Glutamatergic neuron (in vitro differentiated cells): ENCODE data around the gene TEX22. TPM values are rescaled to one million over a fixed set of nuclear protein-coding genes. Genes with fewer than 3 reads are reported as not detected.

Experiments
- DNase-seq: peaks from one replicate; pipeline ENCODE4 v3.0.0; 2022
- H3K27ac Mint-ChIP-seq: one replicate; pipeline ENCODE4 v1.8.0; 2020; ENCODE audit warnings: mild to moderate bottlenecking, mixed read lengths, inconsistent platforms; ENCODE audit not compliant: unreplicated experiment
- H3K27me3 Mint-ChIP-seq: one replicate; pipeline ENCODE4 v1.8.0; 2020; ENCODE audit warnings: mild to moderate bottlenecking, moderate library complexity, mixed read lengths, inconsistent platforms; ENCODE audit not compliant: unreplicated experiment
- H3K36me3 Mint-ChIP-seq: one replicate; pipeline ENCODE4 v1.8.0; 2020; ENCODE audit warnings: mild to moderate bottlenecking, mixed read lengths, inconsistent platforms; ENCODE audit not compliant: unreplicated experiment
- H3K4me1 Mint-ChIP-seq: one replicate; pipeline ENCODE4 v1.8.0; 2020; ENCODE audit warnings: mild to moderate bottlenecking, low read depth, mixed read lengths, inconsistent platforms; ENCODE audit not compliant: unreplicated experiment
- H3K4me3 Mint-ChIP-seq: one replicate; pipeline ENCODE4 v1.8.0; 2020; ENCODE audit warnings: mild to moderate bottlenecking, mixed read lengths, inconsistent platforms; ENCODE audit not compliant: unreplicated experiment
- H3K9me3 Mint-ChIP-seq: one replicate; pipeline ENCODE4 v1.8.0; 2020; ENCODE audit warnings: mild to moderate bottlenecking, moderate library complexity, mixed read lengths, inconsistent platforms; ENCODE audit not compliant: unreplicated experiment
- total RNA-seq: library from RNA; stranded (reverse); fragmentation: NEBNext Ultra II Directional; extraction: Animal tissue kit (Norgen Biotek cat#: 25700); gene quantifications from one replicate; pipeline ENCODE4 v1.2.1, GENCODE V29; 2021; ENCODE audit not compliant: unreplicated experiment
- TF ChIP-seq, protein P1 (sequence below): fragments of 200-600 bp; sonication (generic); IDR thresholded peaks from one replicate; pipeline ENCODE4 v1.5.0; 2021; ENCODE audit not compliant: partially characterized antibody, unreplicated experiment

The TEX22 gene
- total RNA-seq, 1 donor from 2014 or later, result 2.7 TPM

DNA sequence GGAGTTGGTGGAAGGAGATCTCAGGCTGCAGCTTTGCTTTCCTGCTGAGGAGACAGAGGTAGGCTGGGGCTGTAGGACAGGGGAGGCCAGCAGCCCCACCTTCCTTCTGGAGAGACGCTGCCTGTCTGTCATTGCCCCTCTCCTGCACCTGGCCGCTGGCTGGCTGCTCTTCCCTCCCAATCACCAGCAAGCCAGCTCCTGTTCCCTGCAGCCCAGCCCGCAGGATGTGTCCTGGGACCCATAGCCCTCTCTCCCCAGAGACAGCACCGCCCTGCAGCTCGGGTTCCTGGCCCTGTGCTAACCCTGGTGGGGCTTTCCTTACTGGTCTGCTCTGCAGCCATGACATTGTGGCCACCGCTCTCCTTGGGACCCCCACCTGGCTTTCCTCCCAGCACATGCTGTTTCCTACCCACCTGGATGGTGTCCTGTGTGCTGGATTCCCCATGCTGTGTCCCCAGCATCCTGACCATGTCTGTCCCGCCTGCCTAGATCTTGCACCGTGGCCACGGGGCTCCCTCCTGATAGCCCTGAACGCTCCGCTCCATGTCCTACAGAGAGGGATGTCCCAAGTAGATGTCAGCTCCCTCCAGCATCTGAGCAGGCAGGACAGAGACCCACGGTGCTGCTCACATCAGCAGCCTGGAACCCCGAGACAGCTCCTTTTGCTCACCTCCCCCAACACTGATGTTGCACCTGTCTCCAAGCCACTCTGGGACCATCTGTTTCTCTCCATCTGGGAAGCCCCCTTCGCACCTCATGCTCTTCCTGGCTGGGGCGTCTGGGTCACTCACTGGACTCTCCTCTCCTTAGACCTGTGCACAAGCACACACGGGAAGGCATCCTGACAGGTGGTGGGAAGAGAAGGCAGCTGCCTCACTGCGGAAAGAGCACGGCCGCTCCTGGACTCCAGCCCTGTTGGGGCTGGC lies 20.2 kb downstream of the TEX22 start:
- Mint-ChIP-seq H3K4me1 (peaks cover 20% of the 10 kb centered on the region), H3K4me3 (peak overlapping the region; percentile 79), H3K9me3 (peaks cover 15% of the 10 kb centered on the region), H3K27me3 (peaks cover 13% of the 10 kb centered on the region), H3K36me3 (no peaks in the 10 kb centered on the region), H3K27ac (peak overlapping the region; percentile 84)
- DNase-seq, result no peak
- TF ChIP-seq, protein P1, sequence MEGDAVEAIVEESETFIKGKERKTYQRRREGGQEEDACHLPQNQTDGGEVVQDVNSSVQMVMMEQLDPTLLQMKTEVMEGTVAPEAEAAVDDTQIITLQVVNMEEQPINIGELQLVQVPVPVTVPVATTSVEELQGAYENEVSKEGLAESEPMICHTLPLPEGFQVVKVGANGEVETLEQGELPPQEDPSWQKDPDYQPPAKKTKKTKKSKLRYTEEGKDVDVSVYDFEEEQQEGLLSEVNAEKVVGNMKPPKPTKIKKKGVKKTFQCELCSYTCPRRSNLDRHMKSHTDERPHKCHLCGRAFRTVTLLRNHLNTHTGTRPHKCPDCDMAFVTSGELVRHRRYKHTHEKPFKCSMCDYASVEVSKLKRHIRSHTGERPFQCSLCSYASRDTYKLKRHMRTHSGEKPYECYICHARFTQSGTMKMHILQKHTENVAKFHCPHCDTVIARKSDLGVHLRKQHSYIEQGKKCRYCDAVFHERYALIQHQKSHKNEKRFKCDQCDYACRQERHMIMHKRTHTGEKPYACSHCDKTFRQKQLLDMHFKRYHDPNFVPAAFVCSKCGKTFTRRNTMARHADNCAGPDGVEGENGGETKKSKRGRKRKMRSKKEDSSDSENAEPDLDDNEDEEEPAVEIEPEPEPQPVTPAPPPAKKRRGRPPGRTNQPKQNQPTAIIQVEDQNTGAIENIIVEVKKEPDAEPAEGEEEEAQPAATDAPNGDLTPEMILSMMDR, result no peak

DNA sequence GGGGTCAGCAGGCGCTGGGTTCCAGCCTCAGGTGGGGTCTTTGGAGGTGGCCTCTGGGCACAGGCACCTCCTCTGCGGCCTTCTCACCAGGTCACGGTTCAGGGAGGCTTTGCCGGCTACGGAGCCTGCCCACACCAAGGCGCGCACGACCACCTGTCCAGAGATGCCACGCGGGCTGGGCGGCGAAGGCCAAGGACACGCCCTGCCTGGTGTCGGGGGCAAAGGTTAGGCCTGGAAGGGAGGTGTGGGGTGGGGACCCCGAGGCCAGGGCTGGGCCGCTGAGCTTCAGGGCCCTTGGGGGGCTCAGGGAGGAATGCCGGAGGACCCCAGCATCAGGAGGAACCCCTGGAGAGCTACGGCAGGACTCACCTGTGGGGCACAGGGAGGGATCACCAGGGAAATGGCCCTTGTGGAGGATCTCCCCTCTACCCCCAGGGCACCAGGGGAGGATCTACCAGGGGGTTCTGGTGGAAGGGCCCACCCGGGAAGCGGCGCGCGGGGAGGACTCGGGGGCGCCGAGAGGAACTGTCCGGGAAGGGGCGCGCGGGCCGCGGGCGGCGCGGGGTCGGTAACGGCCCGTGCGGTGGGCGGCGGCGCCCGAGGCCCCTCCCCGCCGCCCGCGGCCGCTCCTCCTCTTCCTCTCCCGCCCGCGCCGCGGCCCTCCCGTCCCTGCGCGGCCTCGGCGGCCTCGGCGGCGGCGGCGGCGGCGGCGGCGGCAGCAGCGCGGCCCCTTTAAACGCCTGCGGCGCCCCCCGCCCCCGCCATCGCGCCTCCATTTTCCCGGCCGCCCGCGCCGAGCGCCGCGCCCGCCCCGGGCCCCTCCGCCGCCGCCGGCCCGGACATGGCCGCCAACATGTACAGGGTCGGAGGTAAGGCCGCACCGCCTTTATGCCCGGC lies 21.1 kb downstream of the TEX22 start, which contains the start of gene MTA1:
TSS of gene MTA1 (plus strand) at position 633 of the 897 bp plus-strand sequence. CDS start at position 842, 209 bp downstream.
- TF ChIP-seq, protein P1, result no peak
- H3K9me3 Mint-ChIP-seq, result peaks cover 14% of the 10 kb centered on the region
- H3K4me3 Mint-ChIP-seq, result peak within 1 kb of the TSS; percentile 79
- DNase-seq, result peak; percentile 38
- H3K27me3 Mint-ChIP-seq, result peaks cover 10% of the 10 kb centered on the region
- peaks cover 21% of the 10 kb centered on the region for H3K4me1 Mint-ChIP-seq
- H3K27ac Mint-ChIP-seq, result peak within 1 kb of the TSS; percentile 84
- H3K36me3 Mint-ChIP-seq, result no peaks in the 10 kb centered on the region

DNA sequence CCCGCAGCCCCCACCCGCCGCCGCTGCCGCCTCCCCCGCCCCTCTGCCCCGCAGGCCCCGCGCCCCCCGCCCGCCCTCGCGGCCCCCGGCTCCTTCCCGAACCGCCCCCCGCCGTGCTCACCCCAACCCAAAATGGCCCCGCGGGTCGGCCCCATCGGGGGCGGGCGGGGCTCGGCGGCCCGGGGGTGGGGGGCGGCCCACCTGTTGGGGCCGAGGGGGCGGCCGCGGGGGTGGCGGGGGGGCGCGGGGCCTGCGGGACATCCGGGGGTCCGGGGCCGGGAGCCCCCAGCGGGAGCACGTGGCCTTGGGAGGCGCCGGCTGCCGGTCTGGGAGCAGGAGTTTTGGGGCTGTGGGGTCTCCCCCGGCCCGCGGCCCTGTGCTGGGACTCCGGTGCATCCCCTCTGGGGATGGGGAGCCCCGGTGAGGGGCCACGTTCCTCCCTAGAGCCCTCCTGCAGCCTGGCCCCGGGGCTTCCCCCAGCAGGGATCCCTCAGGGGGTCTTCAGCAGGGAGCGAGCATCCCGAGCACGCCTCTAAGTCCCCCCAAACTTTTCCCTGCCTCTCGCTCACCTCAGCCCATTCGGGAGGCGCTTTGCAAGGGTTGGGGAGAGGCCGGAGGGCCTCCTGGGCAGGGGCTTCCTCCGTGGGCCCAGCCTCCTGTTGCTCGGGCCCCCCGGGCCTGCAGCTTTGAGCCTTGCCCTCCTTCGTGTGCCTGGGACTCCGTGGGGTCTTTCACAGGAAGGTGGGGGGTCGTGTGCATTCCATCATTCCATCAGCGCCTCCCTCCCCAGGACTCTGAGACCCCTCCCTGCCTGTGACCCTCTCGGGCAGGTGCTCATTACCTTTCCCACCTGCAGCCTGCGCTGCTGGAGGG lies 22.0 kb downstream of the TEX22 start:
- TF ChIP-seq, protein P1, result no peak
- Mint-ChIP-seq H3K9me3 (peaks cover 12% of the 10 kb centered on the region), H3K4me3 (peak overlapping the region; percentile 90), H3K27ac (no peak overlapping the region), H3K36me3 (no peaks in the 10 kb centered on the region), H3K4me1 (peaks cover 20% of the 10 kb centered on the region), H3K27me3 (peaks cover 10% of the 10 kb centered on the region)
- DNase-seq, result peak; percentile 22

DNA sequence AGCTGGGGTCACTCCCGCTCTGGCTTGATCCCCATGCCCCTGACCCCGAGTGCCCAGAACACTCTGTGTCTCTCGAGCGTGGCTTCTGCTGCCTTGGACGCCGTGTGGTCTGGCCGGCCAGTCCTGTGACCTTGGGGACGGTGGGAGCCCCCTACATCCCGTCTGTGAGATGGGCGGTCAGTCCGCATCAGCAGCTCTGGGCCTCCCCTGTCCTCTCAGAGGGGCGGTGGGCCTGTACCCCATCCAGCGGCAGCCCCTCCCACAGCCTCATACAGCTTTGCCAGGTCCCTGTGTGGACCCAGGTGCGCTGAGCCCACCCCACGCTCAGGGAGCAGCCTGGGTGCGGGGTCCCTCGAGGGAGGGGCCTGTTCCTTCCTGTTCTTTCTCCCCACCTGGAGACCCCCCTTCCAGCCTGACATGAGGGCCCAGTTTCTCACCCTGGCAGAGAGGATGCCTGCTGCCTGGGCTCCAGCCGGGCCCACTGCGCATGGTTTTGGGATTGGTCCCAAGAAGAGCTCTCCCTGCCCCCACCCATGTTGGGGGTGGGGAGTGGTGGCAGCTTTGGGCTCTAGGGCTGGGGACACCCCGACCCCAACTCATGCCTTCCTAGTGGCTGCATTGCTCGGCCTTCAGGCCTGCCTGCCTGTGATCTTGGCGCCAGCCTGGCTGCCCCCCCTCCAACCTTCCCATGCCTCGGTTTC lies 22.8 kb downstream of the TEX22 start:
- TF ChIP-seq, protein P1, result no peak
- Mint-ChIP-seq H3K4me3 (peak overlapping the region; percentile 90), H3K27ac (no peak overlapping the region), H3K4me1 (peaks cover 22% of the 10 kb centered on the region), H3K27me3 (peaks cover 10% of the 10 kb centered on the region), H3K9me3 (peaks cover 12% of the 10 kb centered on the region), H3K36me3 (no peaks in the 10 kb centered on the region)
- DNase-seq, result peak; percentile 30
